Activated T-cell treated with anti-CD3 and anti-CD28 coated beads, Interleukin-2, amount 50 U/mL, for 24 hours (primary cell): Measurements from ENCODE around the gene C2.
A peak's percentile ranks its signal among the peaks of the same experiment; 100 is the strongest.

Source experiments
- DNase-seq: peaks from one replicate; pipeline ENCODE4 v3.0.0-alpha.2; 2020
- H3K27ac Mint-ChIP-seq: 2 replicates; pipeline ENCODE4 v1.8.0; 2020; ENCODE audit warnings: mild to moderate bottlenecking, mixed read lengths
- H3K27me3 Mint-ChIP-seq: 2 replicates; pipeline ENCODE4 v1.8.0; 2020; ENCODE audit warnings: mixed read lengths
- H3K36me3 Mint-ChIP-seq: 2 replicates; pipeline ENCODE4 v1.8.0; 2020; ENCODE audit warnings: low read depth, mixed read lengths
- H3K4me1 Mint-ChIP-seq: 2 replicates; pipeline ENCODE4 v1.8.0; 2020; ENCODE audit warnings: low read depth, mixed read lengths
- H3K4me3 Mint-ChIP-seq: 2 replicates; pipeline ENCODE4 v1.8.0; 2020; ENCODE audit warnings: mild to moderate bottlenecking, moderate library complexity, mixed read lengths
- H3K9me3 Mint-ChIP-seq: 2 replicates; pipeline ENCODE4 v1.8.0; 2020; ENCODE audit warnings: mixed read lengths

Gene C2

GRCh38 chr6:31927242-31927862 is at the start of gene C2:
TSS of gene C2 (plus strand) at chr6:31927717. CDS start at chr6:31927753, 36 bp downstream.
- H3K27me3 Mint-ChIP-seq: no peaks in the 10 kb centered on the region
- no peaks in the 10 kb centered on the region for H3K9me3 Mint-ChIP-seq
- no peak within 1 kb of the TSS for H3K27ac Mint-ChIP-seq
- H3K36me3 Mint-ChIP-seq: no peaks in the 10 kb centered on the region
- H3K4me1 Mint-ChIP-seq: no peaks in the 10 kb centered on the region
- no peak for DNase-seq
- H3K4me3 Mint-ChIP-seq: no peak within 1 kb of the TSS

GRCh38 chr6:31878222-31878621 is 49.3 kb upstream of the C2 start:
- Mint-ChIP-seq H3K36me3 (peaks cover 42% of the 10 kb centered on the region), H3K27ac (no peak overlapping the region), H3K27me3 (no peaks in the 10 kb centered on the region)

GRCh38 chr6:31878726-31879125 is 48.8 kb upstream of the C2 start, which contains the start of gene SLC44A4:
TSS of gene SLC44A4 (minus strand) at chr6:31878997. CDS start at chr6:31878980, 17 bp downstream.
- Mint-ChIP-seq H3K27ac (no peak within 1 kb of the TSS), H3K4me3 (no peak within 1 kb of the TSS), H3K4me1 (no peaks in the 10 kb centered on the region), H3K9me3 (no peaks in the 10 kb centered on the region), H3K36me3 (peaks cover 47% of the 10 kb centered on the region), H3K27me3 (no peaks in the 10 kb centered on the region)
- DNase-seq: no peak

More at GRCh38 chr6:31878222-31878621, 49.3 kb upstream of the C2 start:
- no peak for DNase-seq
- Mint-ChIP-seq H3K4me1 (no peaks in the 10 kb centered on the region), H3K4me3 (no peak overlapping the region), H3K9me3 (no peaks in the 10 kb centered on the region)

DNA sequence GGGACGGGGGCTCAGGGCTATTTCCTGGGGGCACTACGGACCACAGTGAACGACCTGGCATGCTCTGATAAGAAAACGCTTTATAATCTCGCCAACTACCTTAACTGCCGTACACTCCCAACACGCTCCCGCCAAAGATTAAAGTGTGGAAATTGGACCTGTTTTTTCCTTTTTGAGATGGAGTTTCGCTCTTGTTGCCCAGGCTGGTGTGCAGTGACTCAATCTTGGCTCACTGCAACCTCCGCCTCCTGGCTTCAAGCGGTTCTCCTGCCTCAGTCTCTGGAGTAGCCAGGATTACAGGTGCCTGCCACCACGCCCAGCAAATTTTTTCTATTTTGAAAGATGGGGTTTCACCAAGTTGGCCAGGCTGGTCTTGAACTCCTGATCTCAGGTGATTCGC is 48.4 kb upstream of the C2 start:
- Mint-ChIP-seq H3K27me3 (no peaks in the 10 kb centered on the region), H3K9me3 (no peaks in the 10 kb centered on the region), H3K27ac (no peak overlapping the region), H3K36me3 (peaks cover 51% of the 10 kb centered on the region), H3K4me3 (no peak overlapping the region), H3K4me1 (no peaks in the 10 kb centered on the region)
- DNase-seq: no peak

DNA sequence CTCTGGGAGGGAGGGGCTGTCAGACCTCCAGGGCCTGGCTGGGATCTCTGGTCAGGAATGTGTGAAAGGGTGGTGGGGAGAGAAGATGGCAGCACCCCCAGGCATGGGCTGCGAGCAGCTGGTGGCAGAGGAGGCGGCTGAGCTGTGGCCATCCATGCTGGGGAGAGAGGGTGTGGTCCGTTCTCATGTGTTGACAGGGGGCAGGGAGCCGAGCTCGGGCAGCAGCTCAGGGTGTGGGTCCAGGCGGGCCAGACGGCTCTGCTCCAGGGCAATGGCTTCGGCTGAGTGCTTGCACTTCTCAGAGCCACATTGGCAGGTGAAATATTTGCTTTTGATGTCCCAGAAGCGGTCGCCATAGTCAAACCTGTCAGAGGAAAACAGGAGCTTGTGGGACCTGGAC is 47.6 kb upstream of the C2 start:
- Mint-ChIP-seq H3K27me3 (no peaks in the 10 kb centered on the region), H3K36me3 (peaks cover 59% of the 10 kb centered on the region), H3K4me3 (no peak overlapping the region), H3K4me1 (no peaks in the 10 kb centered on the region), H3K9me3 (no peaks in the 10 kb centered on the region), H3K27ac (no peak overlapping the region)
- no peak for DNase-seq

- Mint-ChIP-seq H3K27ac (no peak overlapping the region), H3K9me3 (no peaks in the 10 kb centered on the region), H3K4me1 (no peaks in the 10 kb centered on the region), H3K27me3 (no peaks in the 10 kb centered on the region), H3K4me3 (no peak overlapping the region), H3K36me3 (peaks cover 66% of the 10 kb centered on the region)
- no peak for DNase-seq
Observed at GRCh38 chr6:31880616-31881015, 46.9 kb upstream of the C2 start.

GRCh38 chr6:31881136-31881859 is 46.2 kb upstream of the C2 start:
- Mint-ChIP-seq H3K4me3 (no peak overlapping the region), H3K36me3 (peaks cover 73% of the 10 kb centered on the region), H3K4me1 (no peaks in the 10 kb centered on the region), H3K27ac (no peak overlapping the region), H3K9me3 (no peaks in the 10 kb centered on the region), H3K27me3 (no peaks in the 10 kb centered on the region)
- DNase-seq: no peak

GRCh38 chr6:31882344-31882743 is 45.2 kb upstream of the C2 start:
- no peak for DNase-seq
- Mint-ChIP-seq H3K27ac (no peak overlapping the region), H3K9me3 (no peaks in the 10 kb centered on the region), H3K27me3 (no peaks in the 10 kb centered on the region), H3K4me3 (no peak overlapping the region), H3K36me3 (peaks cover 83% of the 10 kb centered on the region), H3K4me1 (no peaks in the 10 kb centered on the region)

GRCh38 chr6:31883676-31884075 is 43.8 kb upstream of the C2 start:
- Mint-ChIP-seq H3K27ac (no peak overlapping the region), H3K4me1 (no peaks in the 10 kb centered on the region), H3K4me3 (no peak overlapping the region), H3K36me3 (peaks cover 96% of the 10 kb centered on the region), H3K27me3 (no peaks in the 10 kb centered on the region), H3K9me3 (no peaks in the 10 kb centered on the region)
- no peak for DNase-seq

DNA sequence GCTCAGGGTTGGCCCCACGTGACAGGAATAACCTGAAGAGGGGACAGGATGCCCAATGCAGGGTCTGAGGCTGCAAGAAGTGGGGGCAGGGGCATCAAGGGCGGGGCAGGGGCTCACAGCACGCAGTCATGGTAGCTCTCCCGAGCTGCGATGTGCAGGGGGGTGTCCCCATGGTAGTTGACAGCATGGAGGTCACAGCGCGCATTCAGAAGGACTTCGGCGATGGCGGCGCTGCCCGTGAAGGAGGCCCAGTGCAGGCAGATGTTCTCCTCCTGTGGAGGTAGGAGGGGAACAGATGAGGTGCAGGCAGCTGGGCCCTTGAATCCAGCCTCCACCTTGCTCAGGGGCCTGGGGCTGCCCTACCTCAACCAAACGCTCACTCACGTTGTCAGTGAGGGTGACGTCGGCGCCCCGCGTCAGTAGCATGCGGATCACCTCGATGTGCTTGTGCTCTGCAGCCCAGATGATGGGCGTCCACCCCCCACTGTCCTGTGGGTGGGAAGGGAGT is 42.9 kb upstream of the C2 start:
- DNase-seq: no peak
- H3K4me3 Mint-ChIP-seq: no peak overlapping the region
- peaks cover 98% of the 10 kb centered on the region for H3K36me3 Mint-ChIP-seq
- no peaks in the 10 kb centered on the region for H3K4me1 Mint-ChIP-seq
- H3K9me3 Mint-ChIP-seq: no peaks in the 10 kb centered on the region
- no peak overlapping the region for H3K27ac Mint-ChIP-seq
- no peaks in the 10 kb centered on the region for H3K27me3 Mint-ChIP-seq

DNA sequence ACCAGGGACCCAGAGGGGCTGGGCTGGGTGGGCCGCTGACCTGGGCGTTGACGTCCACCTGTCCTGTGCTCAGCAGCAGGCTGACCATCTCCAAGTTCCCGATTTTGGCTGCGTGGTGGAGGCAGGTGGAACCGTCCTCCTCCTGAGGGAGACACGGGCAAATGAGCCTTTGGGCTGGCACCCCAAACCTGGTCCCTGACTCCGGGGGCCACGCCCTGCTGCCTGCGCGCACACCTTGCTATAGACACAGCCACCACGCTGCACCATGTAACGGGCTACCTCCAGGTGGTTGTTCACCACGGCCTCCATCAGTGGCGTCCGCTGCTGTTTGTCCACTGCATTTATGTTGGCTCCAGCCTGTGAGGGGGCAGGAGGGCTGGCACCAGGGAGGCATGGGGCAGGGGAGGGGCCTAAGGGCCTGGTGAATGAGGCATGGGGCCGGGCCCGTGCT is 41.0 kb upstream of the C2 start:
- H3K27ac Mint-ChIP-seq: no peak overlapping the region
- H3K36me3 Mint-ChIP-seq: peaks cover 93% of the 10 kb centered on the region

GRCh38 chr6:31887173-31888007 is 40.1 kb upstream of the C2 start:
- Mint-ChIP-seq H3K36me3 (peaks cover 93% of the 10 kb centered on the region), H3K27ac (no peak overlapping the region), H3K27me3 (no peaks in the 10 kb centered on the region), H3K4me1 (no peaks in the 10 kb centered on the region), H3K9me3 (no peaks in the 10 kb centered on the region), H3K4me3 (no peak overlapping the region)
- DNase-seq: no peak

More for the DNA sequence above, 41.0 kb upstream of the C2 start:
- no peak for DNase-seq
- Mint-ChIP-seq H3K4me1 (no peaks in the 10 kb centered on the region), H3K9me3 (no peaks in the 10 kb centered on the region), H3K27me3 (no peaks in the 10 kb centered on the region), H3K4me3 (no peak overlapping the region)

GRCh38 chr6:31888276-31889258 is 39.0 kb upstream of the C2 start:
- Mint-ChIP-seq H3K27me3 (no peaks in the 10 kb centered on the region), H3K9me3 (no peaks in the 10 kb centered on the region), H3K4me3 (no peak overlapping the region), H3K27ac (no peak overlapping the region), H3K36me3 (peaks cover 93% of the 10 kb centered on the region), H3K4me1 (no peaks in the 10 kb centered on the region)
- peak; percentile 74 for DNase-seq
